G401 (cell line): ENCODE data around the gene OIP5. TPM values are rescaled to one million over a fixed set of nuclear protein-coding genes. Genes with fewer than 3 reads are reported as not detected.
"Not testable (repeated sequence)": the region's sequence is repeated elsewhere in the genome, so short reads cannot be mapped to it uniquely, and the experiment has no call there.

Experiments used
- DNase-seq: peaks from one replicate; pipeline ENCODE4 v3.0.0-alpha.2; 2015; ENCODE audit warnings: low spot score
- in situ Hi-C: cut with HindIII; loops from 2 replicates; pipeline ENCODE4 v1.10.0; 2016; ENCODE audit warnings: low sequenced_read_pairs, mixed read lengths
- total RNA-seq: library from RNA; depleted of rRNA; stranded (reverse); fragments of >200 nt; shearing (Covaris generic); gene quantifications from 2 replicates; pipeline ENCODE4 v1.2.3, GENCODE V29; 2014; rRNA removed

Gene OIP5
- total RNA-seq, 1 experiment from 2014 or later, result 43.0 TPM

- in situ Hi-C loops, result no loop called here
- DNase-seq, result no peak
These were observed 62.5 kb downstream of the OIP5 start for GRCh38 chr15:41269887-41270286.

- DNase-seq, result no peak
These were observed 68.5 kb downstream of the OIP5 start for GRCh38 chr15:41263891-41264351.

GRCh38 chr15:41262571-41262970, 69.8 kb downstream of the OIP5 start:
- no peak for DNase-seq
- in situ Hi-C loops, result no loop called here

More at GRCh38 chr15:41263891-41264351, 68.5 kb downstream of the OIP5 start:
- in situ Hi-C loops, result no loop called here

DNA sequence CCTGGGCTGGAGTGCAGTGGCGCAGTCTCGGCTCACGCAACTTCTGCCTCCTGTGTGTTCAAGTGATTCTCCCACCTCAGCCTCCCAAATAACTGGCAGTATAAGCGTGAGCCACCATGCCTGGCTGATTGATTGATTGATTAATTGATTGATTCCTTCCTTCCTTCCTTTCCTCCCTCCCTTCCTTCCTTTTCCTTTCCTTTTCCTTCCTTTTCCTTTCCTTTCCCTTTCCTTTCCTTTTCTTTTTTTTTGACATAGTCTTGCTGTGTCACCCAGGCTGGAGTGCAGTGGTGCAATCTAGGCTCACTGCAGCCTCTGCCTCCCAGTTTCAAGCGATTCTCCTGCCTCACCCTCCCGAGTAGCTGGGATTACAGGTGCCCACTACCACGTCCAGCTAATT, 71.5 kb downstream of the OIP5 start:
- in situ Hi-C loops, DNase-seq: not testable (repeated sequence)

GRCh38 chr15:41259546-41260189, 72.7 kb downstream of the OIP5 start:
- no peak for DNase-seq
- in situ Hi-C loops, result no loop called here

Other genes with a start within 250 kb of the OIP5 start
- gene INO80, start 216.3 kb downstream of the OIP5 start, total RNA-seq, result 14.8 and 35.6 TPM in 2 replicates
- 0.03 TPM in 1 of 2 replicates, not detected in the other for gene EXD1, start 101.8 kb downstream of the OIP5 start, total RNA-seq
- gene CHP1, start 101.3 kb downstream of the OIP5 start, total RNA-seq, result 107 and 141 TPM in 2 replicates
- gene NUSAP1, start 290 bp upstream of the OIP5 start, total RNA-seq, result 147 and 237 TPM in 2 replicates
- gene NDUFAF1, start 69.9 kb upstream of the OIP5 start, total RNA-seq, result 16.4 and 30.0 TPM in 2 replicates
- gene RTF1, start 84.5 kb upstream of the OIP5 start, total RNA-seq, result 24.6 and 58.4 TPM in 2 replicates
- gene ITPKA, start 161.3 kb upstream of the OIP5 start, total RNA-seq, result 12.4 and 20.0 TPM in 2 replicates
- not detected in 2 replicates for gene LTK, start 181.2 kb upstream of the OIP5 start, total RNA-seq
- 24.3 and 46.5 TPM in 2 replicates for gene RPAP1, start 211.7 kb upstream of the OIP5 start, total RNA-seq
- 25.9 and 26.2 TPM in 2 replicates for gene TYRO3, start 226.6 kb upstream of the OIP5 start, total RNA-seq